Smooth muscle cell (in vitro differentiated cells): ENCODE results near the gene FSD1. TPM values are rescaled to one million over a fixed set of nuclear protein-coding genes. Genes with fewer than 3 reads are reported as not detected.

Source experiments
- DNase-seq: peaks from one replicate; lab custom pipeline; 2025; ENCODE audit not compliant: unreplicated experiment; lab: John Stamatoyannopoulos, UW
- H2AFZ ChIP-seq: fragments of 200-600 bp; sonication (generic); 2 replicates; pipeline ENCODE4 v1.6.0; 2016; ENCODE audit warnings: antibody characterized with exemption, low read depth, mild to moderate bottlenecking
- H3F3A ChIP-seq: fragments of 200-600 bp; sonication (generic); 2 replicates; pipeline ENCODE4 v1.6.0; 2017; ENCODE audit warnings: antibody characterized with exemption, low read depth
- H3K27ac ChIP-seq: fragments of 200-600 bp; sonication (generic); 2 replicates; pipeline ENCODE4 v1.5.1; 2016; ENCODE audit warnings: low read depth, mild to moderate bottlenecking
- H3K27me3 ChIP-seq: fragments of 200-600 bp; sonication (generic); 2 replicates; pipeline ENCODE4 v1.6.1; 2016; ENCODE audit warnings: low read depth, mild to moderate bottlenecking
- H3K36me3 ChIP-seq: fragments of 200-600 bp; sonication (generic); 2 replicates; pipeline ENCODE4 v1.5.1; 2016; ENCODE audit warnings: low read depth
- H3K4me1 ChIP-seq: fragments of 200-600 bp; sonication (generic); 2 replicates; pipeline ENCODE4 v1.5.1; 2016; ENCODE audit warnings: low read depth
- H3K4me2 ChIP-seq: fragments of 200-600 bp; sonication (generic); 2 replicates; pipeline ENCODE4 v1.6.0; 2016; ENCODE audit warnings: mild to moderate bottlenecking
- H3K4me3 ChIP-seq: fragments of 200-600 bp; sonication (generic); 2 replicates; pipeline ENCODE4 v1.5.1; 2016; ENCODE audit warnings: mild to moderate bottlenecking
- H3K79me2 ChIP-seq: fragments of 200-600 bp; sonication (generic); 2 replicates; pipeline ENCODE4 v1.6.0; 2016; ENCODE audit warnings: low read depth, mild to moderate bottlenecking
- H3K9ac ChIP-seq: fragments of 200-600 bp; sonication (generic); 2 replicates; pipeline ENCODE4 v1.6.0; 2016; ENCODE audit warnings: low read depth
- H3K9me3 ChIP-seq: fragments of 200-600 bp; sonication (generic); replicated peaks from 2 replicates; pipeline ENCODE4 v1.5.1; 2016; ENCODE audit warnings: low read depth
- H4K20me1 ChIP-seq: fragments of 200-600 bp; sonication (generic); 2 replicates; pipeline ENCODE4 v1.6.0; 2016; ENCODE audit warnings: low read depth
- WGBS: methylation state at CpG from one replicate; pipeline ENCODE4 v1.1.7; 2016; ENCODE audit warnings: low lambda C conversion rate; 5-methylcytosine and 5-hydroxymethylcytosine counted together
- polyA plus RNA-seq: library from polyadenylated mRNA; unstranded; fragments of >200 nt; fragmentation: Nextera tagmentation; extraction: Ambion mirVana; gene quantifications from 2 replicates; pipeline ENCODE4 v1.2.1, GENCODE V29; 2016
- total RNA-seq: library from RNA; depleted of rRNA; stranded (reverse); fragments of >200 nt; gene quantifications from 2 replicates; pipeline ENCODE4 v1.2.3, GENCODE V29; 2014
- TF ChIP-seq, protein P1 (sequence below): fragments of 200-600 bp; sonication (generic); IDR thresholded peaks from 2 replicates; pipeline ENCODE4 v1.5.1; 2017; ENCODE audit warnings: borderline replicate concordance, mild to moderate bottlenecking, antibody characterized with exemption; ENCODE audit not compliant: insufficient read depth, poor library complexity, severe bottlenecking

Gene FSD1
- total and polyA plus RNA-seq, 2 experiments from 2014 or later = 9.9 to 16.5 TPM

DNA sequence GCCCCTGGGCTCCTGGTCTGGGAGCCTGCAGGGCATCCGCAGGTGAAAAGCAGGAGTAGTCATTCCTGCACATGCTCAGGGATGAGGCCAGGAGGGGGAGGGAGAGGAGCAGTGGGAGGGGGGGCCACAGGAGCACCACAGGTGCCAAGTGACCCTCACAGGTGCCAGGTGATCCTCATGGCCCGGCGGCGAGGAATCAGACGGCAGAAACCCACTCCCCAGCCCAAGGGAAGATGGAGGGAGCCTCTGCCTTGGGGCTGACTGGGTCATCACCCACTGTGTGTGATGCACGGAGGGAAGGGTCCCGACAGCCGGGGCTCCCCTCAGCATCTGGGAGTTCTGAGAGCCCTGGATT is 68.6 kb downstream of the FSD1 start:
- H3K27ac ChIP-seq = peak overlapping the region; percentile 95
- peak overlapping the region; percentile 53 for H3K4me2 ChIP-seq
- H3K27me3 ChIP-seq = no peaks in the 10 kb centered on the region
- H3K9ac ChIP-seq = no peak overlapping the region
- WGBS = 98% methylated on average over 7 of the region's 8 CpGs
- peaks cover 61% of the 10 kb centered on the region for H3K4me1 ChIP-seq
- no peak for DNase-seq
- H3K9me3 ChIP-seq = no peaks in the 10 kb centered on the region
- H3K79me2 ChIP-seq = peaks cover 73% of the 10 kb centered on the region
- no peaks in the 10 kb centered on the region for H3K36me3 ChIP-seq
- H3K4me3 ChIP-seq = no peak overlapping the region
- TF ChIP-seq, protein P1, sequence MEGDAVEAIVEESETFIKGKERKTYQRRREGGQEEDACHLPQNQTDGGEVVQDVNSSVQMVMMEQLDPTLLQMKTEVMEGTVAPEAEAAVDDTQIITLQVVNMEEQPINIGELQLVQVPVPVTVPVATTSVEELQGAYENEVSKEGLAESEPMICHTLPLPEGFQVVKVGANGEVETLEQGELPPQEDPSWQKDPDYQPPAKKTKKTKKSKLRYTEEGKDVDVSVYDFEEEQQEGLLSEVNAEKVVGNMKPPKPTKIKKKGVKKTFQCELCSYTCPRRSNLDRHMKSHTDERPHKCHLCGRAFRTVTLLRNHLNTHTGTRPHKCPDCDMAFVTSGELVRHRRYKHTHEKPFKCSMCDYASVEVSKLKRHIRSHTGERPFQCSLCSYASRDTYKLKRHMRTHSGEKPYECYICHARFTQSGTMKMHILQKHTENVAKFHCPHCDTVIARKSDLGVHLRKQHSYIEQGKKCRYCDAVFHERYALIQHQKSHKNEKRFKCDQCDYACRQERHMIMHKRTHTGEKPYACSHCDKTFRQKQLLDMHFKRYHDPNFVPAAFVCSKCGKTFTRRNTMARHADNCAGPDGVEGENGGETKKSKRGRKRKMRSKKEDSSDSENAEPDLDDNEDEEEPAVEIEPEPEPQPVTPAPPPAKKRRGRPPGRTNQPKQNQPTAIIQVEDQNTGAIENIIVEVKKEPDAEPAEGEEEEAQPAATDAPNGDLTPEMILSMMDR = no peak
- H4K20me1 ChIP-seq = peaks cover 100% of the 10 kb centered on the region
- H3F3A ChIP-seq = peaks cover 43% of the 10 kb centered on the region
- H2AFZ ChIP-seq = no peak overlapping the region

Other genes starting within 250 kb of the FSD1 start
- gene ZBTB7A, start 237.7 kb upstream of the FSD1 start, total RNA-seq = 13.3 and 16.1 TPM in 2 replicates
- gene ZBTB7A, start 237.7 kb upstream of the FSD1 start, polyA plus RNA-seq = 36.0 and 53.4 TPM in 2 replicates
- gene MAP2K2, start 180.5 kb upstream of the FSD1 start, total RNA-seq = 79.1 and 90.1 TPM in 2 replicates
- gene MAP2K2, start 180.5 kb upstream of the FSD1 start, polyA plus RNA-seq = 186 and 193 TPM in 2 replicates
- not detected in 2 replicates for gene CREB3L3, start 151.0 kb upstream of the FSD1 start, total RNA-seq
- not detected in 2 replicates for gene CREB3L3, start 151.0 kb upstream of the FSD1 start, polyA plus RNA-seq
- 14.2 and 14.5 TPM in 2 replicates for gene SIRT6, start 122.0 kb upstream of the FSD1 start, total RNA-seq
- 9.2 and 9.4 TPM in 2 replicates for gene SIRT6, start 122.0 kb upstream of the FSD1 start, polyA plus RNA-seq
- gene ANKRD24, start 121.9 kb upstream of the FSD1 start, total RNA-seq = 0.09 TPM in 1 of 2 replicates, not detected in the other
- 0.70 and 1.5 TPM in 2 replicates for gene ANKRD24, start 121.9 kb upstream of the FSD1 start, polyA plus RNA-seq
- gene EBI3, start 75.1 kb upstream of the FSD1 start, total RNA-seq = 0.18 and 0.40 TPM in 2 replicates
- gene EBI3, start 75.1 kb upstream of the FSD1 start, polyA plus RNA-seq = 3.3 and 3.9 TPM in 2 replicates
- gene YJU2, start 57.5 kb upstream of the FSD1 start, total RNA-seq = 8.7 and 11.6 TPM in 2 replicates
- gene YJU2, start 57.5 kb upstream of the FSD1 start, polyA plus RNA-seq = 12.0 and 16.6 TPM in 2 replicates
- gene SHD, start 25.3 kb upstream of the FSD1 start, total RNA-seq = not detected in 2 replicates
- not detected in 2 replicates for gene SHD, start 25.3 kb upstream of the FSD1 start, polyA plus RNA-seq
- not detected in 2 replicates for gene TMIGD2, start 2.2 kb upstream of the FSD1 start, total RNA-seq
- not detected in 2 replicates for gene TMIGD2, start 2.2 kb upstream of the FSD1 start, polyA plus RNA-seq
- gene STAP2, start 34.2 kb downstream of the FSD1 start, total RNA-seq = 10.7 and 13.0 TPM in 2 replicates
- gene STAP2, start 34.2 kb downstream of the FSD1 start, polyA plus RNA-seq = 8.3 and 26.5 TPM in 2 replicates
- 2.4 and 3.9 TPM in 2 replicates for gene MPND, start 39.0 kb downstream of the FSD1 start, total RNA-seq
- 10.9 and 14.6 TPM in 2 replicates for gene MPND, start 39.0 kb downstream of the FSD1 start, polyA plus RNA-seq
- 50.1 and 52.9 TPM in 2 replicates for gene SH3GL1, start 95.9 kb downstream of the FSD1 start, total RNA-seq
- gene SH3GL1, start 95.9 kb downstream of the FSD1 start, polyA plus RNA-seq = 120 and 132 TPM in 2 replicates
- 3.8 and 14.7 TPM in 2 replicates for gene CHAF1A, start 98.0 kb downstream of the FSD1 start, total RNA-seq
- gene CHAF1A, start 98.0 kb downstream of the FSD1 start, polyA plus RNA-seq = 11.4 and 14.8 TPM in 2 replicates
- 49.4 and 50.7 TPM in 2 replicates for gene UBXN6, start 153.2 kb downstream of the FSD1 start, total RNA-seq
- 44.8 and 51.3 TPM in 2 replicates for gene UBXN6, start 153.2 kb downstream of the FSD1 start, polyA plus RNA-seq
- gene HDGFL2, start 167.7 kb downstream of the FSD1 start, total RNA-seq = 27.9 and 37.0 TPM in 2 replicates
- 89.1 and 94.1 TPM in 2 replicates for gene HDGFL2, start 167.7 kb downstream of the FSD1 start, polyA plus RNA-seq
- gene PLIN4, start 213.9 kb downstream of the FSD1 start, total RNA-seq = 0.09 TPM in 1 of 2 replicates, not detected in the other
- gene PLIN4, start 213.9 kb downstream of the FSD1 start, polyA plus RNA-seq = 0.23 and 0.93 TPM in 2 replicates
- gene PLIN5, start 230.6 kb downstream of the FSD1 start, total RNA-seq = not detected in 2 replicates
- gene PLIN5, start 230.6 kb downstream of the FSD1 start, polyA plus RNA-seq = 0.27 TPM in 1 of 2 replicates, not detected in the other
- gene LRG1, start 235.4 kb downstream of the FSD1 start, total RNA-seq = not detected in 2 replicates
- gene LRG1, start 235.4 kb downstream of the FSD1 start, polyA plus RNA-seq = not detected in 2 replicates